Lung (tissue), 12 donors: ENCODE measurements around the gene SLMAP. TPM values are rescaled to one million over a fixed set of nuclear protein-coding genes. Genes with fewer than 3 reads are reported as not detected.

Experiments
- ATAC-seq: fragments of 200-7000 bp; cut with Tn5 transposase; one replicate; pipeline ENCODE4 v1.9.1; 2020; ENCODE audit warnings: moderate number of reproducible peaks; ENCODE audit not compliant: insufficient read depth, low FRiP score
- DNase-seq, 3 donors: peaks; one replicate each; pipeline ENCODE4 v3.0.0-alpha.2; 2013 to 2017
- H3K27ac ChIP-seq, 2 donors: one replicate each; pipeline ENCODE4 v1.5.1; 2013; ENCODE audit warnings: mild to moderate bottlenecking in 2 of 2, moderate library complexity in 2 of 2, control low read depth in 1 of 2, inconsistent platforms in 1 of 2, low read depth in 1 of 2, low read length in 1 of 2
- H3K27me3 ChIP-seq, 3 donors: one replicate each; pipeline ENCODE4 v1.5.1; 2013; ENCODE audit warnings: low read length in 2 of 3; ENCODE audit not compliant: control insufficient read depth in 3 of 3, insufficient read depth in 3 of 3
- H3K36me3 ChIP-seq, 4 donors: one replicate each; pipeline ENCODE4 v1.5.1; 2013; ENCODE audit warnings: low read length in 4 of 4, mild to moderate bottlenecking in 1 of 4, moderate library complexity in 1 of 4; ENCODE audit not compliant: control insufficient read depth in 4 of 4, insufficient read depth in 4 of 4
- H3K4me1 ChIP-seq, 5 donors: one replicate each; pipeline ENCODE4 v1.5.1; 2013; ENCODE audit warnings: low read length in 5 of 5, mild to moderate bottlenecking in 2 of 5, moderate library complexity in 1 of 5; ENCODE audit not compliant: control insufficient read depth in 5 of 5, insufficient read depth in 5 of 5
- H3K4me3 ChIP-seq: one replicate; pipeline ENCODE4 v1.5.1; 2013; ENCODE audit warnings: mild to moderate bottlenecking, control low read depth, moderate library complexity
- H3K9ac ChIP-seq, 2 donors: one replicate each; pipeline ENCODE4 v1.5.1; 2013; ENCODE audit warnings: low read length in 2 of 2, control low read depth in 1 of 2; ENCODE audit not compliant: insufficient read depth in 1 of 2
- H3K9me3 ChIP-seq, 4 donors: one replicate each; pipeline ENCODE4 v1.5.1; 2013; ENCODE audit warnings: low read length in 3 of 4, mild to moderate bottlenecking in 1 of 4, moderate library complexity in 1 of 4; ENCODE audit not compliant: control insufficient read depth in 4 of 4, insufficient read depth in 3 of 4
- CTCF ChIP-seq: IDR thresholded peaks from 2 replicates; pipeline ENCODE4 v1.5.1; 2012; ENCODE audit warnings: mild to moderate bottlenecking; ENCODE audit errors: control extremely low read depth, extremely low read depth
- WGBS, 2 donors: extraction: QIAGEN DNeasy Blood & Tissue Kit; methylation state at CpG; one replicate each; pipeline ENCODE4 v1.1.7; 2013; 5-methylcytosine and 5-hydroxymethylcytosine counted together
- polyA plus RNA-seq, 2 donors: library from polyadenylated mRNA; stranded (reverse); fragments of 200-250 nt; gene quantifications; one replicate each; pipeline ENCODE4 v1.2.1, GENCODE V29; 2013
- total RNA-seq, 2 donors: library from RNA; depleted of rRNA in 1 of 2; stranded (reverse); fragments of >200 nt in 1 of 2; gene quantifications; one replicate each; pipeline ENCODE4 v1.2.1, GENCODE V29; 2014 to 2021
- donor health status: control.
- donor health status: control.
- donor health status: Bipolar disorder and iron deficiency.
- donor health status: healthy.
- donor health status: DM: yes; HTN: yes; CAD: no.

The SLMAP gene
- total and polyA plus RNA-seq, 4 donors: 11.4 to 118 (median 47.2) TPM

GRCh38 chr3:57900786-57901185 lies 144.7 kb downstream of the SLMAP start:
- DNase-seq: no peak
- Histone ChIP-seq H3K4me1 (peaks cover 0 to 15% (median 0%) of the 10 kb centered on the region in 5 donors), H3K36me3 (peaks cover 0 to 22% (median 3%) of the 10 kb centered on the region in 4 donors), H3K9me3 (no peaks in the 10 kb centered on the region), H3K9ac (no peak overlapping the region), H3K27me3 (no peaks in the 10 kb centered on the region), H3K4me3 (no peak overlapping the region), H3K27ac (no peak overlapping the region)
- no peak for ATAC-seq
- 50 to 78% methylated on average over 2 of the region's 2 CpGs for WGBS, 2 donors
- TF ChIP-seq CTCF: no peak

DNA sequence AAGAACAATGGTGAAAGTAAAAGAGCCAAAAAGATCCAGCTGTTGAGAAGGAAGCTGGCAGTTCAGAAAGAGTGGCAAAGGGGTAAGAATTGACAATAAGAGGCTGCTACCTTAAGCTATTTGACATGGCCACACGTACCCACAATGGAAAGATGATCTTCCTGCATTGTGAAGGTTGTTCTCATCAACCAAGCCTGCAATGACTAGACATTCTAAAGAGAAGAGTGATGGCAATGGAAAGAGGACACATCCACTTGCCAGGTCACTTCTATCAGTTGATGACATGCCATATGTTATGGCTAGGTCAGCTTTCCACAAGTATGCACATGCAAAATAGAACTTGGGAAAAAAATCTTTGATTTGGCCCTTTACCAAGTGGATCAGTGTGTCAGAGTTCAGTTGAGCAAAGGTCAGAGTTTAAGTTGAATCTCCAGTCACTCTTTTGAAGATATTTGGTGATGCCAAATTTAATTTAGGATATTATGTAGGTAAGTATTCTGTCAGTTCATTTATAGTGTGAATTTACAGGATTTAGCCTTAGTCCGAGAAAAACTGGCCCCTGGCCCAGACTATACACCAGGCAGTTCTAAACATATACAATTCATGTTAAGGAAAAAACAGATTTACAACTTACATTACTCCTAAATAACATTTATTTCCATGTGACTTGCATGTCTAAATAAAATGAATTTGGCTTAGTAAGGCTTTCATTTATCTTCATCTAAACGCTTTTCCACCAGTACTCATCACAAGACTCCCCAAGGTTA lies 147.2 kb downstream of the SLMAP start:
- Histone ChIP-seq H3K9me3 (no peaks in the 10 kb centered on the region), H3K27ac (peak overlapping the region in 1 of 2 donors; percentile 33), H3K27me3 (no peaks in the 10 kb centered on the region), H3K9ac (no peak overlapping the region), H3K36me3 (peaks cover 0 to 24% (median under 1%) of the 10 kb centered on the region in 4 donors), H3K4me3 (no peak overlapping the region), H3K4me1 (peaks cover 0 to 13% (median 0%) of the 10 kb centered on the region in 5 donors)
- no peak for TF ChIP-seq CTCF
- ATAC-seq (no peak), DNase-seq (peak in 2 of 3 donors; percentile 34 to 59)
- WGBS, 2 donors: 88 to 93% methylated on average over 3 of the region's 3 CpGs

DNA sequence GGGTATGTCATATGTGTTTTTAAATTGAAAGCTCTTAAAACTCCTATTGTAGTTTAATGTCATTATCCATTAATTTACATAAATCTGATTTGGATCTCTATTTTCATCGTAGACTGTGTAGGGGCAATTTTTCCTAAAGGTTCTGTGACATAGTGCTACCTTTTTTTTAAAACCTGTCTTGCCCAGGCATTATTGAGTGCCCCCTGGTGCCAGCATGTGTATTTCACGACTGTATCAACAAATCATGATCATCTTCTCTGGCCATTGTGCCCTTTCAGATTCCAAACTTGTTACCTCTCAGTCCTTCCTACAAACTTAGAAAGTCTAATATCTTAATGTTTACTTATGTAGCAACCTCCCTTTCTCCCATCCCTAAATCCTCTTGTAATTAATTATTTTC lies 154.9 kb downstream of the SLMAP start:
- ATAC-seq (no peak), DNase-seq (no peak)
- no peak overlapping the region for H3K4me3 ChIP-seq
- peaks cover 4 to 24% (median 9%) of the 10 kb centered on the region in 4 donors for H3K36me3 ChIP-seq
- 73 to 79% methylated on average over 2 of the region's 2 CpGs for WGBS, 2 donors
- no peak overlapping the region for H3K9ac ChIP-seq
- no peaks in the 10 kb centered on the region for H3K4me1 ChIP-seq
- no peak for TF ChIP-seq CTCF
- H3K9me3 ChIP-seq: no peaks in the 10 kb centered on the region
- H3K27me3 ChIP-seq: no peaks in the 10 kb centered on the region
- no peak overlapping the region for H3K27ac ChIP-seq
